Measurements from ENCODE around the gene TTC4.

Gene TTC4

DNA sequence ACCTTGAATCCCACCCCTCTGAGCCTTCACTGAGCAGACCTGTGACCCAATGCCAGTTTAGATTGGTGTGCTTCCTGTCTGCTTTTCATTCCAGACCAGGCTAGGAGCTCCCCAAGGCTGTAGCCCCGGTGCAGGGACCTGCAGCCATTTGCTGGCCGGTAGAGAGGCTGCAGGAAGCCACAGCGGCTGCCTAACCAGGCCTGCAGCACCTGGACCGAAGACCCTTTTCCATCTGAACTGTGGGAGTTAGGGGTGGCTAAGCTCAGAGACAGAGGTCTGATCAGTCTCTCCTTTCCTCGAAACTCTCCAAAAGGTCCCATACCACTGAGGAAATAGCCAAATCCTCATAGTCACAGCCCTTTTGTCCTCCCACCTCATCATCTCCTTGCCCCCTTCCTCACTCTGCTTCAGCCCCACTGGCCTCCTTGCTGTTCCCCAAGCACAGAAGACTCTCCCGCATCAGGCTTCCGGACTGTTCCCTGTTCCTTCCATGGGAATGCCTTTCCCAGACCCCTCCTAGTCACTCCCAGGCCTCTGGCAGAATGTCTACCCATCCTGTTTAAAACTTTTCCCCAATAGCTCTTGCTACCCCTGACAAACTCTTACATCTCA, 674 bp upstream of the TTC4 start:
- no peak for TF ChIP-seq GATA2 (IDR thresholded peaks at IDR 0.05; ENCODE audit: low read depth, low read length)
- TF ChIP-seq GATA3 (IDR thresholded peaks at IDR 0.05; ENCODE audit: low read depth, low read length), result no peak

DNA sequence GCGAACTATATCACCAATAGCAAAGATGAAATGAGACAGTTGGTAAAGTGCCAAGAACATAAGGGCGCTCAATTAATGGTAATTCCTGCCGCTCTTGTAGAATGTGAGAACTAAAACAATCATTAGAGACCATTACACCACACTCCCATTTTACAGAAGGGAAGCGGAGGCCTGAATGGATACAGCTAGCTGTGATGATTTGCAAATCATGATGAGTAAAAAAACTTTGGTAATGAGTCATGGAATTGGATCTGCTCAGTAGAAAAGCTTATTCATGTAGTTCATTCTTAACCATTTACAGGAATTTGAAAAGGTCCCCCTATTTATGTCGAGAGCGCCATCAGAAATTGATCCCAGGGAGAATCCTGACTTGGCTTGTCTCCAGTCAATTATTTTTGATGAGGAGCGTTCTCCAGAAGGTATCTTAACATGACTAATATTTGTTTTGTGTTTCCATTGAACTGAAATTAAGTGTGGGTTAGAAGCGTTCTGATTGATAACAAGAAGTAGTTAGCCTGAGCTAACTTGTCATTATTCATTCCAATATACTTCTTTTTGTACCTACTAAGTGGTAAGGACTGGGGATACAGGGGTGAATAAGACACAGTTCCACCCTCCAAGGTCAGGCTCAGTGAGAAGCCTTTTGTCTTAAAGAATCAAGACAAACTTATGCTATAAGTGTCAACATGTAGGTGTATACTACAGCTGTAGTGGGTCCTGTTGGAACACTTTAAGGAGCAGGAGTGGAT, 812 bp downstream of the TTC4 start:
- no peak for TF ChIP-seq GATA2 (IDR thresholded peaks at IDR 0.05; ENCODE audit: low read depth, low read length)

DNA sequence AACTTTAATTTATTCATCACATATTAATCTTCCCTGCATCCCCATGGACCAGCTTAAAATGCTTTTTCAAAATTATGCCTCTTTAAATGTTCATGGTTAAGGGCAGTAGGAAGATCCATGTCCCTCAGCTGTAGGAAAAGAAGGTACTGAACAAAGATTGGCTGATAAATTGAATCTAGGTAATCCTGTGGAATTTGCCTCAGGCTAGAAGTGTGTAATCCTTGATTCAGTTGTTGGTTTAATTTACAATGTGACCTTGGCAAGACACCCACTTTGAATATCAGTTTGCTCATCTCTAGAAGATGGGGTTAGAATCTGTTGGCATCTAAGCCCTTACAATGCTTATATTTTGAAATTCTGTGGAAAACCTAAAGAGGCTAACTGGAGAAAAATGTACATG, 6.1 kb downstream of the TTC4 start:
- TF ChIP-seq GATA3 (IDR thresholded peaks at IDR 0.05; ENCODE audit: low read depth, low read length) (no peak), GATA2 (IDR thresholded peaks at IDR 0.05; ENCODE audit: low read depth, low read length) (no peak)

DNA sequence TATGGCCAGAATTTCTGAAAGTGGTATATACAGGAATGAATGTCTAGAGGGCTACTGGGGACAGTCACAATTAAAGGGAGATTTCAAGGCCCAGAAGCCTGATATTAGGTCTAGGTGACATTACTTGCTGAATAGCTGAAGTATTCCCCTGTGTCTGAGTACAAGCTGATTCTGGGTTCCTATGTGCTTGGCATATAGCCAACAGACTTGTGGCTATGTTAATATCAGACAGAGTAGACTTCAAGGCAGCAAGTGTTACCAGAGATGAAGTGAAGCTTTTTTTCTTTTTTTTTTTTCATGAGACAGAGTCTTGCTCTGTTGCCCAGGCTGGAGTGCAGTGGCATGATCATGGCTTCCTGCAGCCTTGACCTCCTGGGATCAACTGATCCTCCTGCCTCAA, 8.3 kb downstream of the TTC4 start:
- TF ChIP-seq GATA3 (IDR thresholded peaks at IDR 0.05; ENCODE audit: low read depth, low read length) (no peak), GATA2 (IDR thresholded peaks at IDR 0.05; ENCODE audit: low read depth, low read length) (no peak)

DNA sequence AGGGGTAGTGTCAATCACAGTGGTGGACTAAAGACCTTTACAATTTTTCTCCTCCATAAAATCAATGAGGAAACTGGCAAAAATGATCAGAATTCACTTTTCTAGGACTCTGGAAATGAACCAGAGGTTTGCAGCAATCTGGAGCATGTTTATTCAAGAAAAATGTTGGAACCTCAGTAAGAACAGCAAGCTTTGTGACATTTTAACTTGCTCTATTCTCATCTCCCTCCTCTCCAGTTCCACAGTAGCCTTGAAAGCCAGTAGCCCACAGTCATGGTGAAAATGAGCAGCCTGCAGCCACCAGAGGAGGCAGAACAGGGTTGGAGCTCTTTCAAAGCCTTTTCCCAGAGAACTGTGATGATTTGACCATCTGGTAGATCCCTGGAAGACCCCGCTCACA, 9.1 kb downstream of the TTC4 start:
- no peak for TF ChIP-seq GATA3 (IDR thresholded peaks at IDR 0.05; ENCODE audit: low read depth, low read length)
- TF ChIP-seq GATA2 (IDR thresholded peaks at IDR 0.05; ENCODE audit: low read depth, low read length), result no peak

DNA sequence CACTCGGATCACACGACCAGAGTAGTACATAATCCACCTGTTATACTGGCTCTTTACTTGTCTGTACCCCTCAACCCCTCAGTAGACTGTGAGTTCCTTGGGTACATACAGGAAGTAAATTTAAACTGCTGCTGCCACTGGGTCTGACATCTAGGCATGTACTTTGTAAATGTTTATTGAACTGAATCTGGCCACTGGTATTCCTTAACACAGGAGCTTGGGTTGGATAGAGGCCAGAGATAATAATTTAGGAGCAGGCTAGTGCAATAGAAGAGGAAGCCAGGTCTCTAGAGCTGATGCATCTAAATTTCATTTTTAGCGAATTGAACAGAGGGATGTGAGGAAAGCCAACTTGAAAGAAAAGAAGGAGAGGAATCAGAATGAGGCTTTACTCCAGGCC, 12.4 kb downstream of the TTC4 start:
- TF ChIP-seq GATA2 (IDR thresholded peaks at IDR 0.05; ENCODE audit: low read depth, low read length) (no peak), GATA3 (IDR thresholded peaks at IDR 0.05; ENCODE audit: low read depth, low read length) (no peak)

DNA sequence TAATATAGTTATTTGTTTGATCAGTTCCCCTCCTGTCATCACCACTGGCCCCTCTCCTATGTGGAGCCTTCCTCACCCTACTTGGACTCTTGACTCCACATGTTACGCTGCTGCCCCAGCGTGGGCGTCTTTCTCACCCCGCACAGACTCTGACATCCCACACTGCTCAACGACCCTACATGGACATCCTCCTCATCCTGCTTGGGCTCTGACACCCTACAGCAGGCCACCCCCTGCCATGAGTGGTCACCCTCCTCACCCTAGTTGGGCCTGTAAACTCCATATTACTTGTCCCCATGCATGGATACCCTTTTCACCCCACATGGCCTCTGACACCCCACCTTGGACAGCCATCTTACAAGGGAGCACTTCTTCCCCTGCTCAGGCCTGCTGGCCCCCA, 21.0 kb downstream of the TTC4 start:
- TF ChIP-seq GATA2 (IDR thresholded peaks at IDR 0.05; ENCODE audit: low read depth, low read length) (no peak), GATA3 (IDR thresholded peaks at IDR 0.05; ENCODE audit: low read depth, low read length) (no peak)

DNA sequence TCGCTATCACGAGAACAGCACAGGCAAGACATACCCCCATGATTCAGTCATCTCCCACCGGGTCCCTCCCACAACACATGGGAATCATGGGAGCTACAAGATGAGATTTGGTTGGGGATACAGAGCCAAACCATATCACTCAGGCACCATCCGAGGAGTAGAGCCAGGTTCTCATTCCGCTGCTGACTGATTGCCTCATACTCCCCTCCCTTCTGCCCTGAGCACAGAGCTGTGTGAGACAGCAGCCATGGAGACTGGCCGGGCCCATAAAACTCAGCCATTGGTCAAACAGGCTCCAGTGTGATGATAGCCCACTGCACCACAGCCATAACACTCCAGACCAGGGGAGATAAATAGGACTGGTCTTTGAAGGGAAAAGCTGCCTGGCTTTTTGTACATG, 22.6 kb downstream of the TTC4 start:
- no peak for TF ChIP-seq GATA3 (IDR thresholded peaks at IDR 0.05; ENCODE audit: low read depth, low read length)
- TF ChIP-seq GATA2 (IDR thresholded peaks at IDR 0.05; ENCODE audit: low read depth, low read length), result no peak

DNA sequence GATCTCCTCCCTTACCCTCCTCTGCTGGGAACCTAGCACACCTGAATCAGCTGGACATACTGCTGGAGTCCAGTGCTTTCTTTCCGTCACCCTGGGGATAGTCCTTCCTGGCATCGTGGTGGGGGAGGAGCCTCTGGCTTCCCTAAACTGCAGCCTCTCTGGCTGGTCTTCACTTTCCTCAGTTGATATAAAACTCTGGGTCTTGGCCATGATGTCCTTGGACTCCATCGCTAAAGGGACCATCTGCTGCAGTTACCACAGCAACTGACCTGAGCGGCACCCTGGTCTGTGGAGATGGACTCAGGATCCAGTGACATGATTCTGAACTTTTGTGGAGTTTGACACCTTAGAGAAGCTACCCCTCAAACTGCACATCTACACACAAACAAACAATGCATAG, 25.9 kb downstream of the TTC4 start:
- no peak for TF ChIP-seq GATA2 (IDR thresholded peaks at IDR 0.05; ENCODE audit: low read depth, low read length)

DNA sequence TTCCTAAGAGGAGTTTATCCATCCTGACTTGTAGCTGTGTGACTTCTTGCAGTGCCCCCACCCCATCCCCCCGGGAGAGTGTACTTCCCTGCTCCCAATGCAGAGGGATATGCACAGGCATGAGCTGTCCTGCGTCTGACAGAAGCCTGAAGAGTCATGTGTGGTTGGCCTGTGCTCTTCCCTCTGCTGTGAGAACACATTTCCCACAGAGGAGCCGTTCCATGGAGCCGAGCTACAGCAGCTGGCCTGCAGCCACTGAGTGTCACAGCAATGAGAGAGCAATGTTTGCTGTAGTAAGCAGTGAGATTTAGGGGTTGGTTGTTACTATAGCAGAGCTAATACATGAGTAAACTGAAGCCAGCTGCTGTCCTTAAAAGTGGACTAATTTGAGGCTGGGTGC, 26.6 kb downstream of the TTC4 start:
- TF ChIP-seq GATA2 (IDR thresholded peaks at IDR 0.05; ENCODE audit: low read depth, low read length) (no peak), GATA3 (IDR thresholded peaks at IDR 0.05; ENCODE audit: low read depth, low read length) (no peak)

DNA sequence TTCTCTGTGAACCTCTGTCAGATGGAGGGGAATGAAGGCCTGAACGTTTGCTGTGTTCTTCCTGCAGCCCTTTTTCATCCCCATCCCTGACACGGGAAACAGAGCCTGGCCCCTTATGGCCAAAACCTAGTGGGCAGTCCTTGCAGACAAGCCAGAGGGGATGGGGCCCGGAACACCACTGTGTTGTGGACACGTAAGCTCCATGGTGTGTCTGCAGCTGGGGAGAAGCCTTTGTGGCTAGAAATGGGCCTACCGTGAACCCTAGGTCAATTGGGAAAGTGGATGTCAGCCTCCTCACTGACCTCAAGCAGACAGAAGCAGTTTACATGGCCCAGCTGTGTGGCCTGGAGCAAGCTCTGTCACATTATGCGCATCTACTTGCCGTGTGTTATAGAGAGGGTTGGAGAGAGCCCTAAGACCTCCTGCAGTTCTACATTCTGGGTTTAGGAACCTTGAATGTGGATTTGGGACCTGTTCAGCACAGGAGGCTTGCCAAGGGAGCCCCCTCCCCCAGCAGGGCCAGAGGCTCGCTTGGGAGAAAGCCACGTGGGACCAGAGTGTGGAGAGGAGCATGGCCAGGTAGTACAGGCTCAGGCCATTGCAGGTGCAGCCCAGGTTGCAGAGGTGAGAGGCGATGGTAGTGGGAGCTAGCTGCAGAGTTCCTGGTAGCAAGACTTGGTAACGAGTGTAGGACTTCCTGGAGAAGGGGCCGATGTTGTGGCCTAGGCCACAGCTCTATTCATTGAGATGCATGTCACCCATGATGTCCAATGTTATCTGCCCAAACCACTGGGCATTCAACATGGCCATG, 28.0 kb downstream of the TTC4 start:
- no peak for TF ChIP-seq GATA2 (IDR thresholded peaks at IDR 0.05; ENCODE audit: low read depth, low read length)
- no peak for TF ChIP-seq GATA3 (IDR thresholded peaks at IDR 0.05; ENCODE audit: low read depth, low read length)

DNA sequence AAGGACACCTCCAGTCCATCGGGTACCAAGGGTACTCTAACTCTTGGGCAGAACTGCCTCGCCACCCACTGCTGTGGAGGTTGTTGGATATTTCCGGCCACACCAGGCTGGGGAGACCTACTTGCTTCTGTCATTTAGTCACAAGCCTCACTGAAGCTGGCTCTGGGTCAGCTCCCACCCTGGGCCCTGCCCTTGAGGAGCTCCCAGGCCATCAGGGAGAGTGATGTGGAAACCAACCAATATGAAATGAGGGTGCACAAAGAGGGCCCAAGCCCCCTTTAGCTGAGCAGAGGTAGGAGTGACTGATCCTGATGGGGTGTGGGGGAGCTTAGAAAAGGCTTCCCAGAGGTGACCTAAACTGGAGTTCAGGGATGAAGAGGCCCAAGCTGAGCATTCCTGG, 29.0 kb downstream of the TTC4 start:
- no peak for TF ChIP-seq GATA3 (IDR thresholded peaks at IDR 0.05; ENCODE audit: low read depth, low read length)
- TF ChIP-seq GATA2 (IDR thresholded peaks at IDR 0.05; ENCODE audit: low read depth, low read length), result no peak

DNA sequence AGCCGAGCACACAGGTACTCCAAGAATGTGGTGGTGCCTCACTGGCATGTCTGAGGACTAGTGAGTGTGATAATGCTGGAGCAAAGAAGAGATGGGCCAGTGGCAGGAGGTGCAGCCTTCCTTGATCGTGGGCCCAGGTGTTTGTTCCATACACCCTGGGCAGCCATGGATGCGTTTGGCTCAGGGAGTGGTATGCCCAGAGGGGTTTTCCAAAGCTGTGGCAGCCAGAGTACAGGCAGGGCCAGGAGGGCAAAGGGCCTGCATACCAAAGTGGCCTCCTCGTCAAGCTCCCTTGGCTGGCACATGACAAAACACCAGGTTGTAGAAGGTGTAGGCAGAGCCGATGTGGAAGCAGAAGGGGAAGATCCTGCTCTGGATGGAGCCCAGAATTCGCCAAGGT, 29.6 kb downstream of the TTC4 start:
- no peak for TF ChIP-seq GATA3 (IDR thresholded peaks at IDR 0.05; ENCODE audit: low read depth, low read length)
- no peak for TF ChIP-seq GATA2 (IDR thresholded peaks at IDR 0.05; ENCODE audit: low read depth, low read length)

DNA sequence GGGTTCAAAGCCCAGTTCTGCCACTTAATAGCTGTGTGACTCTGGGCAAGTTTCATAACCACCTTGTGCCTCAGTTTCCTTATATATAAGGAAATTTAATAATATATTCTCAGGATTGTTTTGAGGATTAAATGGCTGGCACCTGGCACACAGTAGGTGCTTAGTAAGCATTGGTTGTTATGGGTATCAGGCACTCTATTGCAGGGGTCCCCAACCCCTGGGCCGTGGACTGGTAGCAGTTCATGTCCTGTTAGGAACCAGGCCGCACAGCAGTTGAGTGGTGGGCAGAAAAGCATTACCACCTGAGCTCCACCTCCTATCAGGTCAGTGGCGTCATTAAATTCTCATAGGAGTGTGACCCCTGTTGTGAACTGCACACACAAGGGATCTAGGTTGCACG, 30.2 kb downstream of the TTC4 start:
- TF ChIP-seq GATA3 (IDR thresholded peaks at IDR 0.05; ENCODE audit: low read depth, low read length) (no peak), GATA2 (IDR thresholded peaks at IDR 0.05; ENCODE audit: low read depth, low read length) (no peak)
